HG03280 (cell line): ENCODE measurements around the gene GPR155.

Experiments used
- ATAC-seq: cut with Tn5 transposase; IDR thresholded peaks from one replicate; pipeline ENCODE4 v1.9.1; 2021; ENCODE audit warnings: mild to moderate bottlenecking, moderate library complexity; ENCODE audit not compliant: unreplicated experiment

GPR155 gene

DNA sequence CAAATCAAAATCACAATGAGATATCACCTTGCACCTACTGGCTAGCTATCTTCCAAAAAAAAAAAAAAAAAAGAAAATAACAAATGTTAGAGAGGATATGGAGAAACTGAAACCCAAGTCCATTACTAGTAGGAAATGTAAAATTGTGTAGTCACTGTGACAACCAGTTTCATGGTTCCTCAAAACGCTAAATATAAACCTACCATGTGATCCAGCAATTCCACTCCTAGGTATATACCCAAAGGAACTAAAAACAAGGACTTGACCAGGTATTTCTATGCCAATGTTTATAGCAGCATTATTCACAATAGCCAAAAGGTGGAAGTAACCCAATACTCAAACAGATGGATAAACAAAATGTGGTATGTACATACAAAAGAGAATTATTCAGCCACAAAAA, 103.0 kb downstream of the GPR155 start:
- no peak for ATAC-seq
